HEK293T (cell line): ENCODE results near the gene CA10.

Experiments used
- CTCF ChIA-PET: fragments of 350-600 bp; formaldehyde crosslinking; extraction: SDS; loops from one replicate; lab custom pipeline; 2021; ENCODE audit warnings: antibody characterized with exemption, inconsistent platforms; lab: Yijun Ruan, JAX
- POLR2A ChIA-PET: fragments of 350-600 bp; formaldehyde crosslinking; extraction: SDS; loops from one replicate; lab custom pipeline; 2020; ENCODE audit warnings: antibody characterized with exemption, inconsistent platforms; lab: Yijun Ruan, JAX
- DNase-seq: peaks from one replicate; pipeline ENCODE4 v3.0.0; 2012; ENCODE audit warnings: mixed read lengths; ENCODE audit errors: extremely low spot score
- BHLHE40 ChIP-seq: fragments of 450-650 bp; IDR thresholded peaks from 2 replicates; pipeline ENCODE4 v1.6.1; 2016; ENCODE audit warnings: mild to moderate bottlenecking, moderate library complexity, borderline replicate concordance
- L3MBTL2 ChIP-seq: fragments of 450-650 bp; conservative IDR thresholded peaks from 2 replicates; pipeline ENCODE4 v1.6.1; 2016; ENCODE audit warnings: mild to moderate bottlenecking
- NFRKB ChIP-seq: fragments of 450-650 bp; IDR thresholded peaks from 2 replicates; pipeline ENCODE4 v1.6.1; 2016; ENCODE audit warnings: mild to moderate bottlenecking, moderate library complexity
- TF ChIP-seq, protein P1 (sequence below): fragments of 450-650 bp; IDR thresholded peaks from 2 replicates; pipeline ENCODE4 v1.6.1; 2016

CA10 gene

DNA sequence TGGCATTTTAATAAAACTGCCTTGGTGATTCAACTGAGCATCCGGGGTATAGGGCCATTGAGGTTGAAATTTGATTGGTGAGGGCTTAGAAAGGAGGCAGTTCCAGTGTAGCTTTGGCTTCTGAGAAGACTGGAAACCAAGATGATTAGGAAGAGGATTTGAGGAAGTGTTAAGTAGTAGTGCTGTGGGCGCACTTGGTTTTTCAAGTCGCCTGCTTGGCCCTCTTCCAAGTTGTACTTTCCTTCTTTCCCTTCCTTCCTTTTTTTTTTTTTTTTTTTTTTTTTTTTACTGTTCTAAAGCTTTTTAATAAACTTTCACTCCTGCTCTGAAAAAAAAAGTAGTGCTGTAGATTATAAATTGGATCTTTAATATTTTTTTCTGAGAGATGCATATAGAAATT lies 577.6 kb downstream of the CA10 start:
- POLR2A ChIA-PET = no interaction called here
- TF ChIP-seq BHLHE40 (no peak), L3MBTL2 (no peak), NFRKB (no peak)
- TF ChIP-seq, protein P1, sequence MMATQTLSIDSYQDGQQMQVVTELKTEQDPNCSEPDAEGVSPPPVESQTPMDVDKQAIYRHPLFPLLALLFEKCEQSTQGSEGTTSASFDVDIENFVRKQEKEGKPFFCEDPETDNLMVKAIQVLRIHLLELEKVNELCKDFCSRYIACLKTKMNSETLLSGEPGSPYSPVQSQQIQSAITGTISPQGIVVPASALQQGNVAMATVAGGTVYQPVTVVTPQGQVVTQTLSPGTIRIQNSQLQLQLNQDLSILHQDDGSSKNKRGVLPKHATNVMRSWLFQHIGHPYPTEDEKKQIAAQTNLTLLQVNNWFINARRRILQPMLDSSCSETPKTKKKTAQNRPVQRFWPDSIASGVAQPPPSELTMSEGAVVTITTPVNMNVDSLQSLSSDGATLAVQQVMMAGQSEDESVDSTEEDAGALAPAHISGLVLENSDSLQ = no peak
- CTCF ChIA-PET = no interaction called here
- DNase-seq = no peak
